DND-41 (cell line): ENCODE data around the gene RAE1.
"Not testable (repeated sequence)": the region's sequence is repeated elsewhere in the genome, so short reads cannot be mapped to it uniquely, and the experiment has no call there.

Source experiments
- ATAC-seq: fragments of 200-7000 bp; cut with Tn5 transposase; 3 replicates; pipeline ENCODE4 v1.9.1; 2021; ENCODE audit warnings: low read depth; ENCODE audit not compliant: insufficient read depth
- DNase-seq: peaks from one replicate; pipeline ENCODE4 v3.0.0-alpha.2; 2020
- H2AFZ ChIP-seq: 2 replicates; pipeline ENCODE4 v1.6.0; 2012; ENCODE audit warnings: low read depth, low read length
- H3K27ac ChIP-seq: 2 replicates; pipeline ENCODE4 v1.5.1; 2012; ENCODE audit warnings: low read length, inconsistent platforms
- H3K27me3 ChIP-seq: fragments of 200-600 bp; sonication (generic); 2 replicates; pipeline ENCODE4 v1.6.0; 2012; ENCODE audit warnings: low read length, mild to moderate bottlenecking, inconsistent platforms; ENCODE audit not compliant: insufficient read depth, poor library complexity
- H3K36me3 ChIP-seq: 2 replicates; pipeline ENCODE4 v1.5.1; 2012; ENCODE audit warnings: low read length, inconsistent platforms; ENCODE audit not compliant: insufficient read depth
- H3K4me1 ChIP-seq: 2 replicates; pipeline ENCODE4 v1.5.1; 2012; ENCODE audit warnings: mild to moderate bottlenecking, low read length; ENCODE audit not compliant: insufficient read depth
- H3K4me2 ChIP-seq: 2 replicates; pipeline ENCODE4 v1.6.0; 2012; ENCODE audit warnings: mild to moderate bottlenecking, moderate library complexity, low read length, inconsistent platforms; ENCODE audit not compliant: insufficient read depth
- H3K4me3 ChIP-seq, 2 experiments: fragments of 200-600 bp in 1 of 2; shearing (Covaris generic) in 1 of 2; 2 replicates each; pipeline ENCODE4 v1.5.1; 2012 to 2016; ENCODE audit warnings: inconsistent platforms in 2 of 2, low read length in 2 of 2, mild to moderate bottlenecking in 2 of 2, low read depth in 1 of 2, moderate library complexity in 1 of 2
- H3K79me2 ChIP-seq: 2 replicates; pipeline ENCODE4 v1.6.0; 2012; ENCODE audit warnings: low read length, inconsistent platforms; ENCODE audit not compliant: insufficient read depth
- H3K9ac ChIP-seq: 2 replicates; pipeline ENCODE4 v1.6.0; 2012; ENCODE audit warnings: low read depth, mild to moderate bottlenecking, inconsistent platforms, low read length, moderate library complexity
- H3K9me3 ChIP-seq: 2 replicates; pipeline ENCODE4 v1.5.1; 2012; ENCODE audit warnings: low read length, moderate library complexity, mild to moderate bottlenecking, inconsistent platforms; ENCODE audit not compliant: insufficient read depth, severe bottlenecking
- H4K20me1 ChIP-seq: 2 replicates; pipeline ENCODE4 v1.6.0; 2012; ENCODE audit warnings: low read length; ENCODE audit not compliant: insufficient read depth
- CTCF ChIP-seq: IDR thresholded peaks from 2 replicates; pipeline ENCODE4 v1.5.1; 2012; ENCODE audit warnings: borderline replicate concordance, low read length, moderate library complexity, mild to moderate bottlenecking; ENCODE audit not compliant: poor library complexity, severe bottlenecking; ENCODE audit errors: extremely low read depth
- EZH2 ChIP-seq: IDR thresholded peaks from 3 replicates; pipeline ENCODE4 v1.6.1; 2012; ENCODE audit warnings: borderline replicate concordance, low read depth, mild to moderate bottlenecking, moderate library complexity, low read length, inconsistent platforms; ENCODE audit not compliant: severe bottlenecking

RAE1 gene

GRCh38 chr20:57417830-57418780 lies 67.0 kb downstream of the RAE1 start:
- no peak overlapping the region for H3K4me2 ChIP-seq
- DNase-seq (no peak), ATAC-seq (no peak)

GRCh38 chr20:57419479-57419878 lies 68.4 kb downstream of the RAE1 start:
- not testable (repeated sequence) for H3K36me3 ChIP-seq, H3K9ac ChIP-seq, ATAC-seq, H3K79me2 ChIP-seq, H3K4me1 ChIP-seq, H3K9me3 ChIP-seq, H3K27ac ChIP-seq, DNase-seq, H3K4me2 ChIP-seq, H2AFZ ChIP-seq, H3K4me3 ChIP-seq
- peaks cover 35% of the 10 kb centered on the region for H4K20me1 ChIP-seq
- H3K27me3 ChIP-seq: peaks cover 16% of the 10 kb centered on the region

More at GRCh38 chr20:57417830-57418780, 67.0 kb downstream of the RAE1 start:
- Histone ChIP-seq H3K27me3 (peaks cover 16% of the 10 kb centered on the region), H3K4me3 (no peak overlapping the region), H3K36me3 (no peaks in the 10 kb centered on the region), H3K9ac (no peak overlapping the region), H3K9me3 (no peaks in the 10 kb centered on the region), H3K27ac (no peak overlapping the region), H4K20me1 (peaks cover 46% of the 10 kb centered on the region), H3K79me2 (no peaks in the 10 kb centered on the region), H3K4me1 (no peaks in the 10 kb centered on the region), H2AFZ (no peak overlapping the region)
- TF ChIP-seq CTCF: no peak
- TF ChIP-seq EZH2: no peak

GRCh38 chr20:57420571-57421252 lies 69.7 kb downstream of the RAE1 start:
- DNase-seq (no peak), ATAC-seq (0 out of 3 replicates have a peak, but pooled peaks have one; percentile 22)
- no peaks in the 10 kb centered on the region for H3K79me2 ChIP-seq
- H4K20me1 ChIP-seq: peaks cover 26% of the 10 kb centered on the region
- no peaks in the 10 kb centered on the region for H3K36me3 ChIP-seq
- no peaks in the 10 kb centered on the region for H3K9me3 ChIP-seq
- H2AFZ ChIP-seq: no peak overlapping the region
- peaks cover 8% of the 10 kb centered on the region for H3K27me3 ChIP-seq
- H3K27ac ChIP-seq: no peak overlapping the region
- no peak for TF ChIP-seq EZH2
- TF ChIP-seq CTCF: no peak
- H3K4me3 ChIP-seq: no peak overlapping the region
- no peak overlapping the region for H3K4me2 ChIP-seq
- no peak overlapping the region for H3K9ac ChIP-seq
- H3K4me1 ChIP-seq: 0 out of 2 replicates have a peak, but pooled peaks cover 2% of the 10 kb centered on the region
